Fibroblast of villous mesenchyme (primary cell): ENCODE measurements around the gene HAGH. TPM values are rescaled to one million over a fixed set of nuclear protein-coding genes. Genes with fewer than 3 reads are reported as not detected.

ENCODE experiments used
- DNase-seq: peaks from one replicate; pipeline ENCODE4 v3.0.0-alpha.2; 2010; ENCODE audit warnings: low read depth
- H3K4me3 ChIP-seq: 2 replicates; pipeline ENCODE4 v1.5.1; 2011; ENCODE audit warnings: low read depth, mild to moderate bottlenecking, low read length
- CTCF ChIP-seq: IDR thresholded peaks from 2 replicates; pipeline ENCODE4 v1.5.1; 2012; ENCODE audit warnings: low read depth, mild to moderate bottlenecking, low read length; ENCODE audit not compliant: insufficient read depth
- total RNA-seq: library from RNA; depleted of rRNA; stranded (reverse); fragments of >200 nt; gene quantifications from 2 replicates; pipeline ENCODE4 v1.2.3, GENCODE V29; 2012

HAGH gene
- total RNA-seq, 1 donor: 24.6 TPM

- H3K4me3 ChIP-seq: no peak overlapping the region
- no peak for DNase-seq
- no peak for TF ChIP-seq CTCF
Observed at GRCh38 chr16:1766701-1767100, 59.9 kb downstream of the HAGH start.

GRCh38 chr16:1766231-1766630 is 60.4 kb downstream of the HAGH start:
- DNase-seq: no peak
- no peak for TF ChIP-seq CTCF
- no peak overlapping the region for H3K4me3 ChIP-seq

GRCh38 chr16:1765826-1766225 is 60.8 kb downstream of the HAGH start:
- no peak for DNase-seq
- no peak for TF ChIP-seq CTCF
- no peak overlapping the region for H3K4me3 ChIP-seq

GRCh38 chr16:1764971-1765370 is 61.7 kb downstream of the HAGH start:
- no peak for DNase-seq
- no peak for TF ChIP-seq CTCF

GRCh38 chr16:1763521-1764511 is 62.8 kb downstream of the HAGH start:
- peak; percentile 12 for DNase-seq
- no peak overlapping the region for H3K4me3 ChIP-seq
- peak; percentile 38 for TF ChIP-seq CTCF

More at GRCh38 chr16:1764971-1765370, 61.7 kb downstream of the HAGH start:
- H3K4me3 ChIP-seq: no peak overlapping the region

GRCh38 chr16:1762879-1763520 is 63.6 kb downstream of the HAGH start:
- TF ChIP-seq CTCF: no peak
- H3K4me3 ChIP-seq: no peak overlapping the region
- DNase-seq: no peak
